ENCODE measurements around the gene RNF167. TPM values are rescaled to one million over a fixed set of nuclear protein-coding genes. Genes with fewer than 3 reads are reported as not detected.

Gene RNF167
- total and polyA plus RNA-seq, 2 of the 8 experiments (the other 6 are each of a cell fraction or from before 2014, with no cell fraction given), result 140 to 281 TPM

- 0 out of 7 replicates have a peak, but pooled peaks cover 0 to 2% (median 0%) of the 10 kb centered on the region in 4 experiments for H3K27me3 ChIP-seq (replicated peaks in 1 of 4; ENCODE audit: control insufficient read depth in 3 of 4, extremely low read depth in 1 of 4, insufficient read depth in 3 of 4, low read length in 3 of 4)
- H2BK12ac ChIP-seq (ENCODE audit: low read depth, low read length), result no peak overlapping the region
- no peaks in the 10 kb centered on the region; the same call in 1 of the 2 replicates for H3K79me1 ChIP-seq (ENCODE audit: low read depth, low read length)
- H3K56ac ChIP-seq (replicated peaks; ENCODE audit: insufficient read length, low read depth, low read length), result no peak overlapping the region
- H3K27ac ChIP-seq (ENCODE audit: low read depth, low read length), result no peak overlapping the region
- H3K14ac ChIP-seq (ENCODE audit: insufficient read length), result no peak overlapping the region
- H2BK15ac ChIP-seq (ENCODE audit: low read length), result no peak overlapping the region
- no peak overlapping the region for H2BK120ac ChIP-seq (replicated peaks; ENCODE audit: low read depth, low read length)
- no peak overlapping the region for H3K18ac ChIP-seq (ENCODE audit: extremely low read depth, low read length)
- H3K4me3 ChIP-seq (ENCODE audit: extremely low read depth in 1 of 4, insufficient read depth in 2 of 4, low read depth in 3 of 4, low read length in 4 of 4), result no peak overlapping the region
- 88% methylated on average over 7 of the region's 10 CpGs; no CpG with 5 or more reads in 1 of the 2 experiments for WGBS, 2 experiments (ENCODE audit: extremely low coverage in 1 of 2, insufficient coverage in 1 of 2, insufficient read length in 1 of 2, insufficient replicate concordance in 2 of 2, low coverage in 1 of 2, low lambda C conversion rate in 2 of 2, missing lambda C conversion rate in 1 of 2)
- H2BK5ac ChIP-seq (ENCODE audit: low read depth, low read length), result no peak overlapping the region
- CTCF ChIA-PET (ENCODE audit: partially characterized antibody), result interaction anchor here (0.7 to 3.2 kb wide), 16 partner anchors 8 to 153 kb away, joined by 3 to 17 read pairs (median 4); partner anchors contain the start of genes GLTPD2 and PLD2
- H3K9me3 ChIP-seq (ENCODE audit: insufficient read depth in 2 of 2, low read depth in 1 of 2, low read length in 1 of 2), result no peaks in the 10 kb centered on the region
- no peak overlapping the region for H2BK20ac ChIP-seq (ENCODE audit: low read length)
- H3K4me2 ChIP-seq (ENCODE audit: insufficient read depth in 1 of 2, low read depth in 2 of 2, low read length in 2 of 2), result no peak overlapping the region
- H4K91ac ChIP-seq (replicated peaks; ENCODE audit: insufficient read length, low read length), result no peak overlapping the region
- POLR2A ChIA-PET (ENCODE audit: partially characterized antibody), result interaction anchor here (0.7 to 6.4 kb wide), 7 partner anchors 12 to 193 kb away, joined by 3 to 49 read pairs (median 4); partner anchors contain the start of genes PELP1, RNF167 and SLC25A11
- no peak overlapping the region for H3K4ac ChIP-seq (replicated peaks; ENCODE audit: insufficient read length, low read depth, low read length)
- DNase-seq (ENCODE audit: low read depth in 1 of 2, low spot score in 2 of 2), result no peak
- no peak overlapping the region for H2AK5ac ChIP-seq (ENCODE audit: low read depth, low read length)
- peaks cover 0 to 10% of the 10 kb centered on the region in 2 experiments for H4K20me1 ChIP-seq (replicated peaks in 1 of 2; ENCODE audit: control insufficient read depth in 1 of 2, insufficient read depth in 2 of 2, low read length in 2 of 2)
- no peak overlapping the region for H3K23ac ChIP-seq (ENCODE audit: insufficient read length)
- no peak overlapping the region for H3K9ac ChIP-seq (replicated peaks in 1 of 4; ENCODE audit: extremely low read depth in 1 of 4, low read depth in 3 of 4, low read length in 3 of 4)
- peaks cover 4 to 19% (median 17%) of the 10 kb centered on the region in 4 experiments; a peak in 7 of 8 replicates for H3K36me3 ChIP-seq (ENCODE audit: control insufficient read depth in 2 of 4, insufficient read depth in 4 of 4, low read length in 3 of 4)
- no peak for FAIRE-seq
- no peaks in the 10 kb centered on the region for H3K79me2 ChIP-seq (ENCODE audit: control insufficient read depth in 1 of 2, insufficient read depth in 2 of 2, low read length in 2 of 2)
- H3K23me2 ChIP-seq (ENCODE audit: low read depth, low read length), result peaks cover 3% of the 10 kb centered on the region; the same call in 1 of the 2 replicates
- no peak overlapping the region for H4K5ac ChIP-seq (ENCODE audit: insufficient read length, low read depth, low read length)
- peaks cover 0 to 9% (median 3%) of the 10 kb centered on the region in 4 experiments; a peak in 5 of 7 replicates for H3K4me1 ChIP-seq (replicated peaks in 1 of 4; ENCODE audit: control insufficient read depth in 3 of 4, insufficient read depth in 4 of 4, low read length in 3 of 4)
- TF ChIP-seq POLR2A (IDR thresholded peaks at IDR 0.05; ENCODE audit: control extremely low read depth in 1 of 2, low read depth in 2 of 2, low read length in 2 of 2) (no peak), CBX5 (IDR thresholded peaks at IDR 0.05; ENCODE audit: low read depth, low read length) (no peak), USF2 (IDR thresholded peaks at IDR 0.05; ENCODE audit: low read length) (peak; percentile 22; the same call in 1 of the 2 replicates)
- H4K8ac ChIP-seq (ENCODE audit: extremely low read depth, insufficient read depth, low read length), result no peak overlapping the region
- no peak overlapping the region for H2AFZ ChIP-seq (ENCODE audit: low read length)
Observed at GRCh38 chr17:4897198-4897687, 42.8 kb upstream of the RNF167 start.
